CD4-positive, alpha-beta memory T cell (primary cell): ENCODE data around the gene GAK. TPM values are rescaled to one million over a fixed set of nuclear protein-coding genes. Genes with fewer than 3 reads are reported as not detected.
A peak's percentile ranks its signal among the peaks of the same experiment; 100 is the strongest.

Experiments
- CTCF ChIA-PET: fragments of 350-600 bp; sonication (Branson Sonifier 250); formaldehyde crosslinking; loops from one replicate; lab custom pipeline; 2021; ENCODE audit warnings: inconsistent platforms; ENCODE audit not compliant: partially characterized antibody; lab: Charles Lee
- POLR2A ChIA-PET: fragments of 350-600 bp; sonication (Branson Sonifier 250); formaldehyde crosslinking; loops from one replicate; lab custom pipeline; 2021; ENCODE audit not compliant: partially characterized antibody; lab: Charles Lee
- DNase-seq, 5 donors: peaks; one replicate each; pipeline versions ENCODE4 v3.0.0 to v3.0.0-alpha.2; 2020 to 2022; ENCODE audit warnings: mixed read lengths in 1 of 5
- H3K27ac ChIP-seq: one replicate; pipeline ENCODE4 v1.7.0; 2013; ENCODE audit warnings: low read depth, low read length
- H3K27me3 ChIP-seq: 2 replicates; pipeline ENCODE4 v1.7.0; 2013; ENCODE audit warnings: mild to moderate bottlenecking, low read length, moderate library complexity; ENCODE audit not compliant: insufficient read depth
- H3K36me3 ChIP-seq: 2 replicates; pipeline ENCODE4 v1.7.0; 2013; ENCODE audit warnings: mild to moderate bottlenecking, low read length, moderate library complexity; ENCODE audit not compliant: insufficient read depth
- H3K4me1 ChIP-seq: 2 replicates; pipeline ENCODE4 v1.7.0; 2013; ENCODE audit warnings: mild to moderate bottlenecking, low read length, moderate library complexity; ENCODE audit not compliant: insufficient read depth
- H3K4me3 ChIP-seq, 2 donors: one replicate each; pipeline ENCODE4 v1.7.0; 2013; ENCODE audit warnings: low read length in 2 of 2, mild to moderate bottlenecking in 1 of 2
- H3K9me3 ChIP-seq, 2 donors: one replicate each; pipeline ENCODE4 v1.7.0; 2013; ENCODE audit warnings: low read length in 2 of 2, control low read depth in 1 of 2; ENCODE audit not compliant: control insufficient read depth in 1 of 2
- H3K27ac Mint-ChIP-seq, 7 donors: one replicate each; pipeline ENCODE4 v1.8.0; 2020 to 2021; ENCODE audit warnings: mixed read lengths in 7 of 7, mild to moderate bottlenecking in 6 of 7, inconsistent platforms in 3 of 7, moderate library complexity in 3 of 7
- H3K27me3 Mint-ChIP-seq, 2 donors: one replicate each; pipeline ENCODE4 v1.8.0; 2020 to 2021; ENCODE audit warnings: mixed read lengths in 2 of 2
- H3K36me3 Mint-ChIP-seq, 2 donors: one replicate each; pipeline ENCODE4 v1.8.0; 2020 to 2021; ENCODE audit warnings: mixed read lengths in 2 of 2, inconsistent platforms in 1 of 2, mild to moderate bottlenecking in 1 of 2
- H3K4me1 Mint-ChIP-seq, 4 donors: one replicate each; pipeline ENCODE4 v1.8.0; 2020 to 2021; ENCODE audit warnings: mixed read lengths in 4 of 4, mild to moderate bottlenecking in 1 of 4
- H3K4me3 Mint-ChIP-seq, 8 donors: one replicate each; pipeline ENCODE4 v1.8.0; 2020 to 2021; ENCODE audit warnings: mixed read lengths in 8 of 8, mild to moderate bottlenecking in 7 of 8, moderate library complexity in 6 of 8, inconsistent platforms in 3 of 8
- H3K9me3 Mint-ChIP-seq, 8 donors: one replicate each; pipeline ENCODE4 v1.8.0; 2020 to 2021; ENCODE audit warnings: mixed read lengths in 8 of 8, mild to moderate bottlenecking in 5 of 8, inconsistent platforms in 3 of 8, moderate library complexity in 1 of 8
- intact Hi-C: fragments of 100-400 bp; cut with micrococcal nuclease; formaldehyde crosslinking; loops from one replicate; pipeline ENCODE4 v1.15.1; 2023
- polyA plus RNA-seq, 2 donors: library from polyadenylated mRNA; unstranded; fragments of 300-500 nt; fragmentation: Illumina TruSeq; gene quantifications; one replicate each; pipeline ENCODE4 v1.2.3, GENCODE V29; 2021
- total RNA-seq, 2 experiments: library from RNA; stranded (reverse); gene quantifications; one replicate each; pipeline ENCODE4 v1.2.3, GENCODE V29; 2021

The GAK gene
- total and polyA plus RNA-seq, 4 experiments from 2014 or later = 32.5 to 188 (median 130) TPM

DNA sequence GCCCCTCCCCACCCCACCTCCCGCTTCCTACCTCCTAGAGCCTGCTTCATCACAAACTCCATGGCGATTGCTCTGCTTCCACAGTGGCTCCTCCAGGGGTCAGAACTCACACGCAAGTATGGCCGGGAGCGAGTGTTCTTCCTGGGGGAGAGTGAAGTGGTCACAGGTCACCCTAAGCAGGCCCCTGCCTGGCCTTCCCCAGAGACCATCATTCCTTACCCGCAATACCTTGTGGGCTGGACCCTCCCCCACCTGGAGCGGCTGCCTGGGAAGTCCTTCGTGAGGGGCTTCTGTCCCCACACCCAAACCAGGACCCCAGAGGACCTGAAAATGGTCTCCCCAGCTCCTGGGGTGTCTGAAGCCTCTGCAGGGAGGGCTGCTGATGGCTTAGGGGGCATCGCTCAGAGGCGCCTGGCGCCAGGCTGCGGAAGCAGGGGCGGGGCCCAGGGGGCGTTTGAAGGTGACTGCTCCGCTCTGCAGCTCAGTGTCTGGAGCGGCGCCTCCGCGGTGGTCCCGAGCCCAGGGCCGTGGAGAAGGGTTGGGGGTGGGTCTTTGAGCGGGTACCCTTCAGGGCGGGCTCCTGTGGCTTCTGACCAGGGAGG lies 107.6 kb downstream of the GAK start:
- ChIA-PET POLR2A (no interaction called here), CTCF (no interaction called here)
- Histone ChIP-seq H3K27me3 (peaks cover 24% of the 10 kb centered on the region), H3K4me1 (no peaks in the 10 kb centered on the region), H3K9me3 (no peaks in the 10 kb centered on the region), H3K4me3 (no peak overlapping the region), H3K36me3 (no peaks in the 10 kb centered on the region), H3K27ac (no peak overlapping the region)
- Mint-ChIP-seq H3K27ac (no peak overlapping the region), H3K4me1 (peaks cover 1 to 9% (median 5%) of the 10 kb centered on the region in 4 donors), H3K27me3 (peaks cover 24 to 37% of the 10 kb centered on the region in 2 donors), H3K9me3 (no peaks in the 10 kb centered on the region), H3K4me3 (peak overlapping the region in 3 of 8 donors; percentile 10 to 57 (median 17)), H3K36me3 (peaks cover 0 to 7% of the 10 kb centered on the region in 2 donors)
- no peak for DNase-seq
- intact Hi-C loops = loop anchor here (5.0 kb wide), 1 partner anchor 42 kb away; no protein-coding TSS in a partner anchor

DNA sequence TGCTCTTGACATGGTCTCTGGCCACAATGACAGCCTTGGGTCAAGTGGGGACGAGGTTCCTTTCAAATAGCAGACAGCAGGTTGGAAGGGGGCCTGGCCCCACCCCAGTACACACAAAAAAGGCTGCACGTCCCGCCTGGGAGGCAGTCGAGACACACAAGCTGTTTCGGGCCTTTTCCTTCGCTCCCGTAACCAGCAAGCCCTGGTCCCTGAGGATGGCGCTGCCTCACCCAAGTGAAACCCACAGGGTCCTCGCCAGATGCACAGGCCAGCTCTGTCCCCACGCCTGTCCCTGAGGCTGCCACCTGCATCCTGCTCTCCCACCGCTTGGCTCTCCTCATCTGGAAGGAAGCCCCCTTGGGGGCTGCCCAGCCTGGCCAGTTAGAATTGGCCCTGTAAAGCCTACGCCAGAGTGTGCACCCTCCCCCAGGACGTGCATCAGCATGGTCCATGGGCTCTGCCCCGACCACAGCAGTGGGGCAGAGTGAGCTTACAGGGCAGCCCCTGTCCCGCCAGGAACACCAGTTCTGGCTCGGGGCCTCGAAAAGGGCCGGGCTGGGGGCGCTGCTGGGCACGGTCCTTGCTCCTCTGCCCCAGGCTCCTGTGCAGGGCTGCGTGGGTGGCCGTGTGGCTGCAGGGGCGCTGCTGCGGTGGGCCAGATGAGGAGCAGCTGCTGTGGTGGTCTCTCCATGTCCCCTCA lies 108.2 kb downstream of the GAK start:
- ChIA-PET CTCF (no interaction called here), POLR2A (interaction anchor here (0.6 kb wide), 1 partner anchor 47 kb away, joined by 3 read pairs; no protein-coding TSS in a partner anchor)
- Mint-ChIP-seq H3K9me3 (no peaks in the 10 kb centered on the region), H3K27me3 (peaks cover 25 to 35% of the 10 kb centered on the region in 2 donors), H3K27ac (no peak overlapping the region), H3K36me3 (peaks cover 0 to 7% of the 10 kb centered on the region in 2 donors), H3K4me3 (no peak overlapping the region), H3K4me1 (peaks cover 1 to 9% (median 5%) of the 10 kb centered on the region in 4 donors)
- Histone ChIP-seq H3K4me1 (no peaks in the 10 kb centered on the region), H3K36me3 (no peaks in the 10 kb centered on the region), H3K4me3 (no peak overlapping the region), H3K27me3 (peaks cover 24% of the 10 kb centered on the region), H3K27ac (no peak overlapping the region), H3K9me3 (no peaks in the 10 kb centered on the region)
- no peak for DNase-seq
- intact Hi-C loops = loop anchor here (5.0 kb wide), 1 partner anchor 42 kb away; no protein-coding TSS in a partner anchor

DNA sequence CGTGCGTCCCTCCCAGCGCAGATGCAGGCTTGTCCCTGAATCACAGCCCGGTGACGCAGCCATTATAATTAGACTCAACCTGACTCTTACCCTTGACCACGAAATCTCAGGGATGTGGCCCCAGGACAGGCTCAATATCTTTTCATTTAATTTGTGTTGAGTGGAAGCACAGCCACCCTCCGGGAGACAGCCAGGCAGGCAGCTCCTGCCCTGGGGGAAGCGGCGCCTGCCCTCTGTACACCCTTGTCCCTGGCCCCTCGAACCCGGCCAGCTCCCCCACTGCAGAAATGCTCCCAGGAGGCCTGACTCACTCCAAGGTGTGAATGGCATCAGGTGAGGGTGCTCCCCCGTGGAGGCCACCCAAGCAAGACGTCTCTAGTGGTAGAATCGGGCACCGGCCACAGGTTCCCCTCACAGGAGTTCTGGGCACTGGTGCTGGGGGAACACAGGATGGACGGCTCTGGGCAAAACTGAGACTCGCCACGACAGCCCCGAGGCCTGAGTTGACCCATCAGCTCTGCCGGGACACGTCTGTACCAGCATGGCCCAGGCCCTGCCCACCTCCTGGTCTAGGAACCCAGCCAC lies 108.8 kb downstream of the GAK start:
- Histone ChIP-seq H3K36me3 (no peaks in the 10 kb centered on the region), H3K27ac (no peak overlapping the region), H3K4me3 (no peak overlapping the region), H3K4me1 (no peaks in the 10 kb centered on the region), H3K27me3 (peaks cover 19% of the 10 kb centered on the region), H3K9me3 (no peaks in the 10 kb centered on the region)
- Mint-ChIP-seq H3K4me3 (no peak overlapping the region), H3K9me3 (no peaks in the 10 kb centered on the region), H3K36me3 (peaks cover 0 to 7% of the 10 kb centered on the region in 2 donors), H3K27me3 (peaks cover 25 to 32% of the 10 kb centered on the region in 2 donors), H3K27ac (no peak overlapping the region), H3K4me1 (peaks cover 1 to 8% (median 5%) of the 10 kb centered on the region in 4 donors)
- ChIA-PET POLR2A (interaction anchor here (0.6 kb wide), 1 partner anchor 47 kb away, joined by 3 read pairs; no protein-coding TSS in a partner anchor), CTCF (no interaction called here)
- intact Hi-C loops = loop anchor here (5.0 kb wide), 1 partner anchor 41 kb away; no protein-coding TSS in a partner anchor
- DNase-seq = no peak

DNA sequence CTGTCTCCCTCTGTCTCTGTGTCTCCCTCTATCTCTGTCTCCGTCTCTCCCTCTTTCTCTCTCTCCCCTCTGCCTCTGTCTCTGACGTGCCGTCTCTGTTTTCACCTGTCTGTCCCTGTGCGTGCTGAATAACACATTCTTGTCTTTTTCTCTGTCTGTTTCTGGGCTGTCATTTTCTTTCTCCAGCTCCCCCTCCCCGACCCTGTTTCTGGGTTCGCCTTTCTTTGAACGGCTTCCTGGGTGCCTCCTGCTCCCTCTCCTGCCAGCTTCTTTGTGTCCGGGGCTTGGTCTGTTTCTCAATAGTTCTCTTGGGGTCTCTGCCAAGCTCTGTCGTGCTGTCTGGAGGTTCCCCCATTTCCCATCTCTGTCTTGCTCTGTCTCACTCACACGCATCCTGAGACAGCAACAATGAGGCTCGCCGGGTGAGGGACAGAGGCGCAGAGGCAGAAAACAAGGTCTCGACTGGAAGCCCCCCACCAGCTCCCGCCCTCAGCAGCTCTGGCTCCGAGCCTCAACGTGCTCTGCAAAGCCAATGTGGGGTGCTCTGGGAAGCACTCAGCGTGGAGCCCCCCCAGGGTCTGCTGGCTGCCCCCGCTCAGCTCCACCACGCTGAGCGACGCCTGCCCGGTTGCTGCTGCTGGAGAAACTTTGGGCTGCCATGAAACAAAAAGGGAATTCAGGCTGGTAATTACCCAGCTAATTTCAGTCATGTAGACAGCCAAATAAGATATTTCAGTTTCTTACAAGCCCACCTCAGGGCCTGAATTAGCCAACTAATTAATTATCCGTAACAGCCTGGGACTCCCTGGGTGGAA lies 109.5 kb downstream of the GAK start:
- Histone ChIP-seq H3K36me3 (no peaks in the 10 kb centered on the region), H3K27ac (no peak overlapping the region), H3K27me3 (peaks cover 13% of the 10 kb centered on the region), H3K9me3 (no peaks in the 10 kb centered on the region), H3K4me3 (no peak overlapping the region), H3K4me1 (no peaks in the 10 kb centered on the region)
- no peaks in the 10 kb centered on the region for H3K9me3 Mint-ChIP-seq
- H3K27ac Mint-ChIP-seq = no peak overlapping the region
- ChIA-PET CTCF (no interaction called here), POLR2A (no interaction called here)
- H3K4me3 Mint-ChIP-seq = no peak overlapping the region
- peaks cover 0 to 1% (median 1%) of the 10 kb centered on the region in 4 donors for H3K4me1 Mint-ChIP-seq
- H3K36me3 Mint-ChIP-seq = peaks cover 0 to 7% of the 10 kb centered on the region in 2 donors
- intact Hi-C loops = loop anchor here (5.0 kb wide), 1 partner anchor 40 kb away; no protein-coding TSS in a partner anchor
- H3K27me3 Mint-ChIP-seq = peaks cover 18 to 25% of the 10 kb centered on the region in 2 donors
- no peak for DNase-seq

DNA sequence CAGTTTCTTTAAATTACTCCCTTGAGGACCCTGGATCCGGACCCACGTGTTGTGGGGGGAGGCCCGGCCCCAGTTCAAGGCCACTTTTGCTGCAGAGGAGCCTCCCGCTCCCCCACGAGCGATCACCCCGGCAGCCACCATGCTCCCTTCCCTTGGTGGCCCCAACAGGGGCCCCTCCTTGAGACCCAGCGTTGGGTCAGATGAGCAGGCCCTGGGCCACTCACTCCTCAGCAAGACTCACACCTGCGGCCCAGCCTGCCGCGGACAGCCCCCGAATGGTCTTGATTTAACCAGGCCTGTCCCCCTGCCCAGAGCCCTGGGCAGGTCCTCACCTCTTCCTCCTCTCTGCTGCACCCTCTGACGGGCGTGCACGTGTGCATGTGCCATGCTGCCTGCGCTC lies 110.5 kb downstream of the GAK start:
- intact Hi-C loops = loop anchor here (5.0 kb wide), 1 partner anchor 39 kb away; no protein-coding TSS in a partner anchor
- no peak overlapping the region for H3K27ac ChIP-seq

DNA sequence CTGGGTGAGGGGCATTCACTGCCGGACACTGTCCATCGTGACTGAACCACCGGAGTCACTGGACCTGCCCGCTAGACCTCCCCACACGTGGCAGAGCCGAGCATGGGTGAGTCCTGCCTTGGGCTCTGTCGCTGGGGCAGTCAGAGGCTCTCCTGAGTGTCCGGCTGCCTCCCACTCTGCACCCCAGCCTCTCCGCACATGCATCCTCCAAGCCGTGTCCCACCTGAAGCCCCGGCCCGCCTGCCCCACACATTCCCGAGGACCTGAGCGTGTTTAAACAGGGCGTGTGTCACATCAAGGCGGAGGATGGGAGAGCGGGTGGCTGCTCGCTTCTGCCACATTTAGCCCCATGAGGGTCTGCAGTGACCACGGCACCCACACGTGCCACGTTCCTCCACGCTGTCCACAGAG lies 110.9 kb downstream of the GAK start:
- H3K36me3 Mint-ChIP-seq = peaks cover 0 to 7% of the 10 kb centered on the region in 2 donors
- Histone ChIP-seq H3K27me3 (peaks cover 9% of the 10 kb centered on the region), H3K9me3 (no peaks in the 10 kb centered on the region), H3K4me1 (no peaks in the 10 kb centered on the region), H3K27ac (no peak overlapping the region), H3K36me3 (no peaks in the 10 kb centered on the region), H3K4me3 (no peak overlapping the region)
- H3K4me1 Mint-ChIP-seq = peaks cover 0 to 1% (median 0%) of the 10 kb centered on the region in 4 donors
- H3K27ac Mint-ChIP-seq = peak overlapping the region in 1 of 7 donors; percentile 13
- H3K9me3 Mint-ChIP-seq = no peaks in the 10 kb centered on the region
- no peak overlapping the region for H3K4me3 Mint-ChIP-seq
- ChIA-PET POLR2A (no interaction called here), CTCF (no interaction called here)
- no peak for DNase-seq
- peaks cover 20 to 32% of the 10 kb centered on the region in 2 donors for H3K27me3 Mint-ChIP-seq
- intact Hi-C loops = loop anchor here (5.0 kb wide), 1 partner anchor 39 kb away; no protein-coding TSS in a partner anchor

More for the DNA sequence above, 110.5 kb downstream of the GAK start:
- Histone ChIP-seq H3K36me3 (no peaks in the 10 kb centered on the region), H3K27me3 (peaks cover 9% of the 10 kb centered on the region), H3K4me3 (no peak overlapping the region), H3K9me3 (no peaks in the 10 kb centered on the region), H3K4me1 (no peaks in the 10 kb centered on the region)
- H3K4me3 Mint-ChIP-seq = no peak overlapping the region
- peaks cover 0 to 7% of the 10 kb centered on the region in 2 donors for H3K36me3 Mint-ChIP-seq
- POLR2A ChIA-PET = no interaction called here
- H3K9me3 Mint-ChIP-seq = no peaks in the 10 kb centered on the region
- CTCF ChIA-PET = no interaction called here
- peak overlapping the region in 1 of 7 donors; percentile 13 for H3K27ac Mint-ChIP-seq
- H3K4me1 Mint-ChIP-seq = peaks cover 0 to 1% (median 0%) of the 10 kb centered on the region in 4 donors
- H3K27me3 Mint-ChIP-seq = peaks cover 20 to 29% of the 10 kb centered on the region in 2 donors
- no peak for DNase-seq
